Glomerular endothelial cell (primary cell): ENCODE data around the gene NARF. TPM values are rescaled to one million over a fixed set of nuclear protein-coding genes. Genes with fewer than 3 reads are reported as not detected.
"Not testable (repeated sequence)": the region's sequence is repeated elsewhere in the genome, so short reads cannot be mapped to it uniquely, and the experiment has no call there.

Experiments
- DNase-seq: peaks from one replicate; pipeline ENCODE4 v3.0.0-alpha.2; 2011; ENCODE audit warnings: low read depth, low spot score; ENCODE audit errors: extremely low read depth
- total RNA-seq: library from RNA; depleted of rRNA; stranded (reverse); fragments of >200 nt; gene quantifications from 2 replicates; pipeline ENCODE4 v1.2.3, GENCODE V29; 2015

The NARF gene
- 94.6 and 104 TPM in 2 replicates for total RNA-seq

GRCh38 chr17:82458179-82458884 is at the start of gene NARF:
Gene NARF (plus strand): TSS chr17:82458741. CDS start chr17:82458804, 63 bp downstream.
- DNase-seq: peak; percentile 64

GRCh38 chr17:82408938-82409318 is 49.6 kb upstream of the NARF start:
- no peak for DNase-seq

- no peak for DNase-seq
These were observed 48.4 kb upstream of the NARF start for GRCh38 chr17:82410014-82410716.

- DNase-seq: no peak
These were observed 47.0 kb upstream of the NARF start for GRCh38 chr17:82411396-82412053.

GRCh38 chr17:82412081-82412480 is 46.5 kb upstream of the NARF start:
- DNase-seq: not testable (repeated sequence)

GRCh38 chr17:82412535-82413520 is 45.7 kb upstream of the NARF start:
- no peak for DNase-seq

- no peak for DNase-seq
These were observed 43.8 kb upstream of the NARF start for GRCh38 chr17:82414548-82415281.

GRCh38 chr17:82415336-82415735 is 43.2 kb upstream of the NARF start:
- no peak for DNase-seq

GRCh38 chr17:82415786-82416185 is 42.8 kb upstream of the NARF start:
- DNase-seq: no peak

- DNase-seq: no peak
These were observed 42.3 kb upstream of the NARF start for GRCh38 chr17:82416264-82416663.

GRCh38 chr17:82416771-82417170 is 41.8 kb upstream of the NARF start:
- no peak for DNase-seq

GRCh38 chr17:82418001-82418986 is 40.2 kb upstream of the NARF start, which contains the start of the genes HEXD and OGFOD3:
Gene HEXD (plus strand): TSS chr17:82418347. CDS start chr17:82419800, 1,453 bp downstream.
Gene OGFOD3 (minus strand): TSS chr17:82418586. CDS start chr17:82418485, 101 bp downstream.
- DNase-seq: no peak

- no peak for DNase-seq
These were observed 39.0 kb upstream of the NARF start for GRCh38 chr17:82419540-82419939.

GRCh38 chr17:82424001-82424862 is 34.3 kb upstream of the NARF start:
- DNase-seq: no peak

- DNase-seq: no peak
These were observed 33.7 kb upstream of the NARF start for GRCh38 chr17:82424863-82425159.

GRCh38 chr17:82428546-82428945 is 30.0 kb upstream of the NARF start:
- DNase-seq: no peak

GRCh38 chr17:82429824-82430223 is 28.7 kb upstream of the NARF start:
- DNase-seq: no peak

- no peak for DNase-seq
These were observed 26.5 kb upstream of the NARF start for GRCh38 chr17:82432017-82432416.
